SK-N-SH treated with all-trans-retinoic acid at 6 μM for 48 hours (cell line): ENCODE data around the gene TMBIM1.

Experiments
- ATAC-seq: fragments of 200-7000 bp; cut with Tn5 transposase; 3 replicates; pipeline ENCODE4 v1.9.1; 2020; ENCODE audit warnings: mild to moderate bottlenecking, moderate library complexity
- ARNTL ChIP-seq: fragments of 450-650 bp; formaldehyde crosslinking; IDR thresholded peaks from 2 replicates; pipeline ENCODE4 v1.5.0; 2020; ENCODE audit warnings: low read depth, mild to moderate bottlenecking, moderate library complexity, borderline replicate concordance
- BACH2 ChIP-seq: fragments of 250-450 bp; sonication (Bioruptor Pico); IDR thresholded peaks from 2 replicates; pipeline ENCODE4 v1.9.0; 2021; ENCODE audit warnings: mild to moderate bottlenecking, borderline replicate concordance
- CREB5 ChIP-seq: fragments of 250-450 bp; sonication (Bioruptor Pico); IDR thresholded peaks from 2 replicates; pipeline ENCODE4 v1.5.1; 2020; ENCODE audit warnings: low read depth, mild to moderate bottlenecking, moderate library complexity
- CSDC2 ChIP-seq: fragments of 250-450 bp; sonication (Bioruptor Pico); IDR thresholded peaks from 2 replicates; pipeline ENCODE4 v1.5.0; 2020; ENCODE audit warnings: mild to moderate bottlenecking, moderate library complexity
- CSRNP3 ChIP-seq: fragments of 250-450 bp; sonication (Bioruptor Pico); IDR thresholded peaks from 2 replicates; pipeline ENCODE4 v1.5.1; 2021; ENCODE audit warnings: mild to moderate bottlenecking, moderate library complexity
- ESRRG ChIP-seq: fragments of 250-450 bp; sonication (Bioruptor Pico); IDR thresholded peaks from 2 replicates; pipeline ENCODE4 v1.6.1; 2021; ENCODE audit warnings: mild to moderate bottlenecking
- GLIS3 ChIP-seq: fragments of 250-450 bp; sonication (Bioruptor Pico); IDR thresholded peaks from 2 replicates; pipeline ENCODE4 v1.5.0; 2020; ENCODE audit warnings: mild to moderate bottlenecking, moderate library complexity
- ISL1 ChIP-seq: fragments of 250-450 bp; sonication (Bioruptor Pico); IDR thresholded peaks from 2 replicates; pipeline ENCODE4 v2.1.2; 2022; ENCODE audit warnings: mild to moderate bottlenecking, moderate library complexity
- OSR1 ChIP-seq: fragments of 250-450 bp; sonication (Bioruptor Pico); IDR thresholded peaks from 2 replicates; pipeline ENCODE4 v1.8.0; 2022; ENCODE audit warnings: moderate library complexity, mild to moderate bottlenecking, inconsistent platforms
- PATZ1 ChIP-seq: fragments of 250-450 bp; sonication (Bioruptor Pico); IDR thresholded peaks from 2 replicates; pipeline ENCODE4 v1.8.0; 2020; ENCODE audit warnings: mild to moderate bottlenecking, moderate library complexity, borderline replicate concordance
- POU6F1 ChIP-seq: fragments of 250-450 bp; sonication (Bioruptor Pico); IDR thresholded peaks from 2 replicates; pipeline ENCODE4 v1.8.0; 2021; ENCODE audit warnings: low read depth, mild to moderate bottlenecking, moderate library complexity, borderline replicate concordance
- PPARA ChIP-seq: fragments of 250-450 bp; sonication (Bioruptor Pico); IDR thresholded peaks from 2 replicates; pipeline ENCODE4 v1.5.0; 2020; ENCODE audit warnings: mild to moderate bottlenecking, borderline replicate concordance
- RARB ChIP-seq: fragments of 250-450 bp; sonication (Bioruptor Pico); IDR thresholded peaks from 2 replicates; pipeline ENCODE4 v1.8.0; 2021; ENCODE audit warnings: mild to moderate bottlenecking, moderate library complexity
- TCF4 ChIP-seq: fragments of 250-450 bp; sonication (Bioruptor Pico); IDR thresholded peaks from 2 replicates; pipeline ENCODE4 v1.8.0; 2021; ENCODE audit warnings: mild to moderate bottlenecking, moderate library complexity, borderline replicate concordance
- TSHZ2 ChIP-seq: fragments of 250-450 bp; sonication (Bioruptor Pico); IDR thresholded peaks from 2 replicates; pipeline ENCODE4 v1.5.0; 2020; ENCODE audit warnings: mild to moderate bottlenecking, moderate library complexity
- ZC3H10 ChIP-seq: fragments of 250-450 bp; sonication (Bioruptor Pico); IDR thresholded peaks from 2 replicates; pipeline ENCODE4 v1.5.1; 2021; ENCODE audit warnings: mild to moderate bottlenecking, moderate library complexity
- ZFP3 ChIP-seq: fragments of 250-450 bp; sonication (Bioruptor Pico); IDR thresholded peaks from 2 replicates; pipeline ENCODE4 v1.5.0; 2020; ENCODE audit warnings: mild to moderate bottlenecking, moderate library complexity
- ZNF565 ChIP-seq: fragments of 450-650 bp; formaldehyde crosslinking; conservative IDR thresholded peaks from 2 replicates; pipeline ENCODE4 v1.5.0; 2020; ENCODE audit warnings: low read depth, mild to moderate bottlenecking, moderate library complexity
- ZNF70 ChIP-seq: fragments of 450-650 bp; formaldehyde crosslinking; IDR thresholded peaks from 2 replicates; pipeline ENCODE4 v1.5.0; 2020; ENCODE audit warnings: mild to moderate bottlenecking, moderate library complexity
- ZNF8 ChIP-seq: fragments of 450-650 bp; formaldehyde crosslinking; IDR thresholded peaks from 2 replicates; pipeline ENCODE4 v1.5.0; 2020; ENCODE audit warnings: mild to moderate bottlenecking, moderate library complexity

Gene TMBIM1

GRCh38 chr2:218255446-218255845, 36.9 kb downstream of the TMBIM1 start (continued):
- no peak for TF ChIP-seq CREB5 (CRISPR knock-in tag)

GRCh38 chr2:218253232-218253625, 39.1 kb downstream of the TMBIM1 start:
- ATAC-seq = no peak
- no peak for TF ChIP-seq ZC3H10
- no peak for TF ChIP-seq CSRNP3
- TF ChIP-seq RARB (CRISPR knock-in tag) = no peak
- no peak for TF ChIP-seq BACH2 (CRISPR knock-in tag)
- TF ChIP-seq ZFP3 (CRISPR knock-in tag) = no peak
- no peak for TF ChIP-seq PPARA (CRISPR knock-in tag)
- TF ChIP-seq PATZ1 (CRISPR knock-in tag) = no peak
- TF ChIP-seq ZNF70 (CRISPR knock-in tag) = no peak
- TF ChIP-seq TSHZ2 (CRISPR knock-in tag) = no peak
- TF ChIP-seq TCF4 (CRISPR knock-in tag) = no peak
- no peak for TF ChIP-seq ISL1 (CRISPR knock-in tag)
- no peak for TF ChIP-seq CSDC2 (CRISPR knock-in tag)
- no peak for TF ChIP-seq ARNTL
- TF ChIP-seq OSR1 (CRISPR knock-in tag) = no peak
- TF ChIP-seq POU6F1 (CRISPR knock-in tag) = no peak
- no peak for TF ChIP-seq CREB5 (CRISPR knock-in tag)
- TF ChIP-seq ZNF8 (CRISPR knock-in tag) = no peak
- TF ChIP-seq GLIS3 (CRISPR knock-in tag) = no peak
- TF ChIP-seq ESRRG (CRISPR knock-in tag) = no peak

GRCh38 chr2:218252509-218253231, 39.6 kb downstream of the TMBIM1 start:
- TF ChIP-seq ZFP3 (CRISPR knock-in tag) = no peak
- no peak for TF ChIP-seq ESRRG (CRISPR knock-in tag)
- TF ChIP-seq PATZ1 (CRISPR knock-in tag) = no peak
- TF ChIP-seq ZNF565 (CRISPR knock-in tag) = no peak
- TF ChIP-seq ISL1 (CRISPR knock-in tag) = no peak
- TF ChIP-seq RARB (CRISPR knock-in tag) = no peak
- no peak for TF ChIP-seq ARNTL
- TF ChIP-seq OSR1 (CRISPR knock-in tag) = no peak
- no peak for ATAC-seq
